GM12865 (cell line): ENCODE results near the gene TRIM71.
A peak's percentile ranks its signal among the peaks of the same experiment; 100 is the strongest.

ENCODE experiments used
- DNase-seq: peaks from one replicate; pipeline ENCODE4 v3.0.0; 2010; ENCODE audit warnings: low read depth
- H3K4me3 ChIP-seq: 2 replicates; pipeline ENCODE4 v1.5.1; 2011; ENCODE audit warnings: mild to moderate bottlenecking, low read depth, low read length, control low read depth
- CTCF ChIP-seq: IDR thresholded peaks from 2 replicates; pipeline ENCODE4 v1.5.1; 2011; ENCODE audit warnings: low read length, control low read depth, low read depth, inconsistent platforms; ENCODE audit not compliant: insufficient read depth; ENCODE audit errors: missing control alignments

TRIM71 gene

GRCh38 chr3:32815841-32816438 is 1.9 kb upstream of the TRIM71 start:
- H3K4me3 ChIP-seq = no peak overlapping the region
- DNase-seq = no peak
- no peak for TF ChIP-seq CTCF

- no peak for DNase-seq
- no peak for TF ChIP-seq CTCF
- peak overlapping the region; percentile 17; the same call in 1 of the 2 replicates for H3K4me3 ChIP-seq
Observed at GRCh38 chr3:32816439-32817256, 1.1 kb upstream of the TRIM71 start.

- no peak overlapping the region for H3K4me3 ChIP-seq
- TF ChIP-seq CTCF = no peak
Observed at GRCh38 chr3:32817257-32817557, 590 bp upstream of the TRIM71 start.

GRCh38 chr3:32818229-32818969 is 602 bp downstream of the TRIM71 start:
- no peak for TF ChIP-seq CTCF
- no peak for DNase-seq
- H3K4me3 ChIP-seq = no peak overlapping the region

More at GRCh38 chr3:32817257-32817557, 590 bp upstream of the TRIM71 start:
- no peak for DNase-seq

- DNase-seq = no peak
- H3K4me3 ChIP-seq = no peak overlapping the region
- no peak for TF ChIP-seq CTCF
Observed at GRCh38 chr3:32818970-32819511, 1.2 kb downstream of the TRIM71 start.

- no peak for DNase-seq
- no peak overlapping the region for H3K4me3 ChIP-seq
Observed at GRCh38 chr3:32819551-32820348, 2.0 kb downstream of the TRIM71 start.

More at GRCh38 chr3:32819551-32820348, 2.0 kb downstream of the TRIM71 start:
- TF ChIP-seq CTCF = no peak
